Measurements from ENCODE around the gene RAB3B.

DNA sequence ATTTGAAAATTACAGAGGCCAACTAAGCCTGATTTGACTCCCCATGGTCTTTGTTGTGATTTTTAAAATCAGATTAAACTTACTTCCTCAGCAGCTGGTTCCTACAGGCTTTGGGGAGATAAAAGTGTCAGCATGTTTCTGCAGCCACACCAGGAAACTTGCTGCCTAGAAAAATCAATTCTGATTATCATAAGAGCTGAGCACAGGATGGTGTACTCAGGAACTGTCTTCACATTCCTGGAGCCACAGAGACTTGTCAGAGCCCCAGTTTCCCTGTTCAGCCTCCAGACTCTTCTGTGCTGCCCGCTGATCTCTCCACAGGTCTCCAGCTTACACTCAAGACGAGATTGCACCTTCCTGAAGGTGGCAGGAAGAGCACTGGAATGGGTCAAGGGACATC lies 23.9 kb downstream of the RAB3B start:
- TF ChIP-seq TAF1 (IDR thresholded peaks at IDR 0.05; ENCODE audit: low read depth) (no peak), EGR1 (IDR thresholded peaks at IDR 0.05) (no peak), EP300 (IDR thresholded peaks at IDR 0.05; ENCODE audit: borderline replicate concordance) (no peak)
- TF ChIP-seq, protein P1, sequence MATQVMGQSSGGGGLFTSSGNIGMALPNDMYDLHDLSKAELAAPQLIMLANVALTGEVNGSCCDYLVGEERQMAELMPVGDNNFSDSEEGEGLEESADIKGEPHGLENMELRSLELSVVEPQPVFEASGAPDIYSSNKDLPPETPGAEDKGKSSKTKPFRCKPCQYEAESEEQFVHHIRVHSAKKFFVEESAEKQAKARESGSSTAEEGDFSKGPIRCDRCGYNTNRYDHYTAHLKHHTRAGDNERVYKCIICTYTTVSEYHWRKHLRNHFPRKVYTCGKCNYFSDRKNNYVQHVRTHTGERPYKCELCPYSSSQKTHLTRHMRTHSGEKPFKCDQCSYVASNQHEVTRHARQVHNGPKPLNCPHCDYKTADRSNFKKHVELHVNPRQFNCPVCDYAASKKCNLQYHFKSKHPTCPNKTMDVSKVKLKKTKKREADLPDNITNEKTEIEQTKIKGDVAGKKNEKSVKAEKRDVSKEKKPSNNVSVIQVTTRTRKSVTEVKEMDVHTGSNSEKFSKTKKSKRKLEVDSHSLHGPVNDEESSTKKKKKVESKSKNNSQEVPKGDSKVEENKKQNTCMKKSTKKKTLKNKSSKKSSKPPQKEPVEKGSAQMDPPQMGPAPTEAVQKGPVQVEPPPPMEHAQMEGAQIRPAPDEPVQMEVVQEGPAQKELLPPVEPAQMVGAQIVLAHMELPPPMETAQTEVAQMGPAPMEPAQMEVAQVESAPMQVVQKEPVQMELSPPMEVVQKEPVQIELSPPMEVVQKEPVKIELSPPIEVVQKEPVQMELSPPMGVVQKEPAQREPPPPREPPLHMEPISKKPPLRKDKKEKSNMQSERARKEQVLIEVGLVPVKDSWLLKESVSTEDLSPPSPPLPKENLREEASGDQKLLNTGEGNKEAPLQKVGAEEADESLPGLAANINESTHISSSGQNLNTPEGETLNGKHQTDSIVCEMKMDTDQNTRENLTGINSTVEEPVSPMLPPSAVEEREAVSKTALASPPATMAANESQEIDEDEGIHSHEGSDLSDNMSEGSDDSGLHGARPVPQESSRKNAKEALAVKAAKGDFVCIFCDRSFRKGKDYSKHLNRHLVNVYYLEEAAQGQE (IDR thresholded peaks at IDR 0.05; ENCODE audit: low read depth), result no peak

Measured in Ishikawa (cell line).